Measurements from ENCODE around the gene ELOVL2. TPM values are rescaled to one million over a fixed set of nuclear protein-coding genes. Genes with fewer than 3 reads are reported as not detected.

Gene ELOVL2
- total RNA-seq, 1 experiment from 2014 or later, result 0.07 TPM

DNA sequence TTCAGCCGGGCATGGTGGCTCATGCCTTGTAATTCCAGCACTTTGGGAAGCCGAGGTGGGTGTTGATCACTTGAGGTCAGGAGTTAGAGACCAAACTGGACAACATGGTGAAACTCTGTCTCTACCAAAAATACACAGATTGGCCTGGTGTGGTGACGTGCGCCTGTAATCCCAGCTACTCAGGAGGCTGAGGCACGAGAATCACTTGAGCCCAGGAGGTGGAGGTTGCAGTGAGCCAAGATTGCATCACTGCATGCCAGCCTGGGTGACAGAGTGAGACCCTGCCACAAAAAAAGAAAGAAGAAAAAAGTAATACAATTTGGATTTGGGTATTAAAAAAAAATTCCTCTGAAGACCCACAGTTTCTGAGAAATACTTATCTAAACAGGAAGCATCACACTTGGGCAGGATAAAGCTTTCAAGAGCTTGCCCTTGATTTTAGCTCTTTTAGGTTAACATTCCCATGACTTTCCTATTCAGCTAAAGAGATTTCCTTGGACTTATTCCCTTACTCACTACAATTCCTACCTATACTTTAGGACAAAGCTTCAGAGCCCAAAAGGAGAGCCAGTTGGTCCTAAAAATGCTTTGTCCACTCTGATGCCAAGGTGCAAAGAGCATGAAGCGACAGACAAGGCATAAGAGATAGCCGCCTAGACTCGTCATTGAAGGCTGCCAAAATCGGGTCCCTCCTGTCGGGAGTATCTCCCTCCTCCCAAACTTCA is 1.9 kb downstream of the ELOVL2 start:
- Histone ChIP-seq H3K27ac (ENCODE audit: low read depth, low read length) (no peak overlapping the region), H3K4me1 (ENCODE audit: control insufficient read depth in 1 of 2, insufficient read depth in 2 of 2, low read length in 2 of 2) (no peaks in the 10 kb centered on the region), H3K36me3 (ENCODE audit: control insufficient read depth in 1 of 2, insufficient read depth in 2 of 2, low read length in 2 of 2) (no peaks in the 10 kb centered on the region), H3K27me3 (ENCODE audit: insufficient read depth, low read length) (no peaks in the 10 kb centered on the region), H3K9me2 (ENCODE audit: insufficient read depth) (no peaks in the 10 kb centered on the region), H4K20me1 (ENCODE audit: insufficient read depth) (no peaks in the 10 kb centered on the region), H3K4me3 (replicated peaks in 1 of 2; ENCODE audit: low read depth in 1 of 2, low read length in 2 of 2) (no peak overlapping the region), H3K9me3 (ENCODE audit: control insufficient read depth in 1 of 2, insufficient read depth in 1 of 2, low read depth in 1 of 2, low read length in 2 of 2) (no peaks in the 10 kb centered on the region), H3K4me2 (ENCODE audit: low read length) (no peak overlapping the region), H3K9ac (ENCODE audit: low read length) (no peak overlapping the region), H2AFZ (ENCODE audit: low read depth, low read length, poor library complexity, severe bottlenecking) (no peak overlapping the region), H3K79me2 (ENCODE audit: insufficient read depth, low read length) (no peaks in the 10 kb centered on the region)
- TF ChIP-seq EZH2phosphoT487 (IDR thresholded peaks at IDR 0.05; ENCODE audit: borderline replicate concordance) (no peak), RAD21 (IDR thresholded peaks at IDR 0.05; ENCODE audit: low read depth) (no peak), POLR2AphosphoS5 (IDR thresholded peaks at IDR 0.05; ENCODE audit: low read depth, low read length) (no peak), CBX3 (IDR thresholded peaks at IDR 0.05; ENCODE audit: low read depth) (no peak), FOSL1 (IDR thresholded peaks at IDR 0.05; ENCODE audit: low read depth) (no peak), CTCF (IDR thresholded peaks at IDR 0.05 in 2 of 3, conservative IDR thresholded peaks at IDR 0.05 in 1 of 3; ENCODE audit: borderline replicate concordance in 1 of 3, insufficient read depth in 1 of 3, low read depth in 2 of 3, low read length in 2 of 3) (no peak), ZBTB33 (IDR thresholded peaks at IDR 0.05; ENCODE audit: extremely low read depth, insufficient replicate concordance, low read length) (no peak), SP1 (IDR thresholded peaks at IDR 0.05; ENCODE audit: low read depth) (no peak), POLR2A (IDR thresholded peaks at IDR 0.05; ENCODE audit: borderline replicate concordance, extremely low read depth, insufficient read depth, insufficient read length) (no peak), SIN3A (IDR thresholded peaks at IDR 0.05; ENCODE audit: low read depth) (no peak), SRF (IDR thresholded peaks at IDR 0.05; ENCODE audit: low read depth) (no peak), TCF7L2 (IDR thresholded peaks at IDR 0.05; ENCODE audit: borderline replicate concordance, extremely low read depth, insufficient read depth, insufficient read length) (no peak), EZH2 (IDR thresholded peaks at IDR 0.05) (no peak)
- TF ChIP-seq, protein P1, sequence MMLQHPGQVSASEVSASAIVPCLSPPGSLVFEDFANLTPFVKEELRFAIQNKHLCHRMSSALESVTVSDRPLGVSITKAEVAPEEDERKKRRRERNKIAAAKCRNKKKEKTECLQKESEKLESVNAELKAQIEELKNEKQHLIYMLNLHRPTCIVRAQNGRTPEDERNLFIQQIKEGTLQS (IDR thresholded peaks at IDR 0.05), result no peak
- BruUV-seq (replicated peaks), result no TSS peak
- CTCF ChIA-PET, result no interaction called here
- POLR2A ChIA-PET, result no interaction called here
- intact Hi-C loops (cut with micrococcal nuclease), result no loop called here
- DNase-seq (ENCODE audit: low read depth, low spot score) (no peak), ATAC-seq (no peak)
- RAD21 ChIA-PET (ENCODE audit: low non-redundant PET in 1 of 2, low total read pairs in 2 of 2, uncharacterized antibody in 2 of 2, unreplicated experiment in 2 of 2), result no interaction called here
